Right atrium auricular region (tissue), 2 donors: ENCODE results near the gene TRAPPC3. TPM values are rescaled to one million over a fixed set of nuclear protein-coding genes. Genes with fewer than 3 reads are reported as not detected.

Experiments used
- DNase-seq: peaks from one replicate; pipeline ENCODE4 v3.0.0-alpha.2; 2019; ENCODE audit warnings: low spot score
- H3K27ac ChIP-seq, 2 donors: fragments of 200-600 bp; sonication (generic); 1 replicate in 1 of 2; 2 replicates in 1 of 2; pipeline ENCODE4 v1.5.1; 2016 to 2019
- H3K27me3 ChIP-seq, 2 donors: fragments of 200-600 bp; sonication (generic); one replicate each; pipeline versions ENCODE4 v1.5.1 to v1.6.0; 2017 to 2019
- H3K36me3 ChIP-seq: fragments of 200-600 bp; sonication (generic); one replicate; pipeline ENCODE4 v1.5.1; 2016
- H3K4me1 ChIP-seq, 2 donors: fragments of 200-600 bp; sonication (generic); one replicate each; pipeline versions ENCODE4 v1.5.1 to v1.6.0; 2017 to 2019
- H3K4me3 ChIP-seq, 2 donors: fragments of 200-600 bp; sonication (generic); 1 replicate in 1 of 2; 2 replicates in 1 of 2; pipeline ENCODE4 v1.5.1; 2017 to 2019; ENCODE audit warnings: mild to moderate bottlenecking in 1 of 2, moderate library complexity in 1 of 2
- H3K9me3 ChIP-seq, 2 donors: fragments of 200-600 bp; sonication (generic); one replicate each; pipeline ENCODE4 v1.5.1; 2019
- CTCF ChIP-seq, 2 donors: fragments of 200-600 bp; sonication (generic); IDR thresholded peaks; one replicate each; pipeline ENCODE4 v1.5.1; 2019; ENCODE audit warnings: antibody characterized with exemption in 2 of 2
- total RNA-seq, 2 donors: library from RNA; depleted of rRNA; stranded (reverse); fragments of >200 nt; gene quantifications; one replicate each; pipeline ENCODE4 v1.1.0, GENCODE V29; 2016

TRAPPC3 gene
- total RNA-seq, 2 donors from 2014 or later: 62.0 to 81.6 TPM

GRCh38 chr1:36092798-36093185 lies 56.5 kb downstream of the TRAPPC3 start:
- Histone ChIP-seq H3K9me3 (no peaks in the 10 kb centered on the region), H3K4me1 (peaks cover 0 to 19% of the 10 kb centered on the region in 2 donors), H3K4me3 (no peak overlapping the region), H3K27me3 (no peaks in the 10 kb centered on the region), H3K36me3 (peaks cover 32% of the 10 kb centered on the region), H3K27ac (no peak overlapping the region)
- TF ChIP-seq CTCF (IDR thresholded peaks at IDR 0.05): no peak
- DNase-seq: no peak

- H3K36me3 ChIP-seq: peaks cover 32% of the 10 kb centered on the region
- H3K4me3 ChIP-seq: no peak overlapping the region
- DNase-seq: no peak
- no peaks in the 10 kb centered on the region for H3K9me3 ChIP-seq
- H3K4me1 ChIP-seq: peaks cover 0 to 19% of the 10 kb centered on the region in 2 donors
- no peaks in the 10 kb centered on the region for H3K27me3 ChIP-seq
- H3K27ac ChIP-seq: no peak overlapping the region
- TF ChIP-seq CTCF (IDR thresholded peaks at IDR 0.05): no peak
These were observed 57.0 kb downstream of the TRAPPC3 start for GRCh38 chr1:36092166-36092797.

GRCh38 chr1:36091698-36092097 lies 57.6 kb downstream of the TRAPPC3 start:
- no peak for DNase-seq
- Histone ChIP-seq H3K27me3 (no peaks in the 10 kb centered on the region), H3K27ac (no peak overlapping the region), H3K4me3 (no peak overlapping the region), H3K36me3 (peaks cover 32% of the 10 kb centered on the region), H3K4me1 (peaks cover 0 to 19% of the 10 kb centered on the region in 2 donors), H3K9me3 (no peaks in the 10 kb centered on the region)
- no peak for TF ChIP-seq CTCF (IDR thresholded peaks at IDR 0.05)

- no peak for DNase-seq
- H3K27ac ChIP-seq: no peak overlapping the region
These were observed 58.1 kb downstream of the TRAPPC3 start for GRCh38 chr1:36091141-36091540.

GRCh38 chr1:36089393-36090121 lies 59.7 kb downstream of the TRAPPC3 start:
- Histone ChIP-seq H3K4me3 (peak overlapping the region; percentile 86 to 94), H3K27ac (peak overlapping the region; percentile 85 to 90), H3K27me3 (no peaks in the 10 kb centered on the region), H3K36me3 (peaks cover 27% of the 10 kb centered on the region), H3K4me1 (peaks cover 0 to 23% of the 10 kb centered on the region in 2 donors), H3K9me3 (no peaks in the 10 kb centered on the region)
- no peak for TF ChIP-seq CTCF (IDR thresholded peaks at IDR 0.05)
- no peak for DNase-seq

More at GRCh38 chr1:36091141-36091540, 58.1 kb downstream of the TRAPPC3 start:
- H3K4me1 ChIP-seq: peaks cover 0 to 19% of the 10 kb centered on the region in 2 donors
- H3K9me3 ChIP-seq: no peaks in the 10 kb centered on the region
- no peak overlapping the region for H3K4me3 ChIP-seq
- no peaks in the 10 kb centered on the region for H3K27me3 ChIP-seq
- no peak for TF ChIP-seq CTCF (IDR thresholded peaks at IDR 0.05)
- peaks cover 32% of the 10 kb centered on the region for H3K36me3 ChIP-seq
